GM18511 (cell line): ENCODE measurements around the gene RPTOR.

Source experiments
- ATAC-seq: cut with Tn5 transposase; IDR thresholded peaks from one replicate; pipeline ENCODE4 v1.9.1; 2021; ENCODE audit warnings: mild to moderate bottlenecking, moderate library complexity; ENCODE audit not compliant: unreplicated experiment

The RPTOR gene

GRCh38 chr17:80585890-80586845, 41.5 kb downstream of the RPTOR start:
- no peak for ATAC-seq

- no peak for ATAC-seq
Observed at GRCh38 chr17:80586846-80587228, 42.2 kb downstream of the RPTOR start.

- ATAC-seq: no peak
Observed at GRCh38 chr17:80588702-80589383, 44.2 kb downstream of the RPTOR start.

GRCh38 chr17:80591788-80592187, 47.1 kb downstream of the RPTOR start:
- no peak for ATAC-seq

GRCh38 chr17:80592243-80592642, 47.6 kb downstream of the RPTOR start:
- no peak for ATAC-seq

- ATAC-seq: no peak
Observed at GRCh38 chr17:80593181-80593580, 48.5 kb downstream of the RPTOR start.

- ATAC-seq: no peak
Observed at GRCh38 chr17:80594431-80595269, 50.0 kb downstream of the RPTOR start.

- ATAC-seq: no peak
Observed at GRCh38 chr17:80596760-80597608, 52.3 kb downstream of the RPTOR start.

- ATAC-seq: no peak
Observed at GRCh38 chr17:80598813-80599545, 54.3 kb downstream of the RPTOR start.

- ATAC-seq: no peak
Observed at GRCh38 chr17:80599546-80600305, 55.1 kb downstream of the RPTOR start.

GRCh38 chr17:80601146-80601545, 56.5 kb downstream of the RPTOR start:
- no peak for ATAC-seq

GRCh38 chr17:80603396-80603795, 58.8 kb downstream of the RPTOR start:
- no peak for ATAC-seq

- ATAC-seq: no peak
Observed at GRCh38 chr17:80604009-80604669, 59.5 kb downstream of the RPTOR start.

- no peak for ATAC-seq
Observed at GRCh38 chr17:80604670-80605010, 60.0 kb downstream of the RPTOR start.

- peak; percentile 79 for ATAC-seq
Observed at GRCh38 chr17:80605326-80606066, 60.9 kb downstream of the RPTOR start.

GRCh38 chr17:80608326-80608725, 63.7 kb downstream of the RPTOR start:
- ATAC-seq: no peak

- ATAC-seq: no peak
Observed at GRCh38 chr17:80609757-80610156, 65.1 kb downstream of the RPTOR start.

- ATAC-seq: no peak
Observed at GRCh38 chr17:80611816-80612215, 67.2 kb downstream of the RPTOR start.
